NCI-H345 (cell line): ENCODE data around the gene PMP22.

ENCODE experiments used
- DNase-seq: peaks from one replicate; lab custom pipeline; 2025; lab: John Stamatoyannopoulos, UW

The PMP22 gene

DNA sequence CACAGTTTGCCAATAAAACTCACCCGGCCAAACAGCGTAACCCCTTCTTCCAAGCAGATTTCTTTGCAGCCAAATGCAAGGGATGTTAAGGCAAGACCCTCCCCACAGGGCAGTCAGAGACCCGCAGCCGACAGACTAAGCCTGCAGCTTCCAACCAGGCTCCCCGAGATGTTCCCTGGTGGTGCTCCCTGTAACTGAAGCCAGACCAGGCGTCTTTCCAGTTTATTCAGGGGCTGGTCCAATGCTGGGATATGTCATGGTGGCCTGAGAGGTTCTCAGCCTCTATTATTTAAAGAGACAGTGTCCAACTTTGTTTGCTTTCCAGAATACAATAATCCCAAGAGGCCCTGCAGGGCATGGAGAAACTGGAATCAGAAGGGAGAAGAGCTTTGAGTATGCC is at the start of gene PMP22:
Gene PMP22, minus strand, starts transcription at position 196 of the 400 bp plus-strand sequence. CDS start 4,599 bp downstream, outside the sequence.
- DNase-seq = no peak

DNA sequence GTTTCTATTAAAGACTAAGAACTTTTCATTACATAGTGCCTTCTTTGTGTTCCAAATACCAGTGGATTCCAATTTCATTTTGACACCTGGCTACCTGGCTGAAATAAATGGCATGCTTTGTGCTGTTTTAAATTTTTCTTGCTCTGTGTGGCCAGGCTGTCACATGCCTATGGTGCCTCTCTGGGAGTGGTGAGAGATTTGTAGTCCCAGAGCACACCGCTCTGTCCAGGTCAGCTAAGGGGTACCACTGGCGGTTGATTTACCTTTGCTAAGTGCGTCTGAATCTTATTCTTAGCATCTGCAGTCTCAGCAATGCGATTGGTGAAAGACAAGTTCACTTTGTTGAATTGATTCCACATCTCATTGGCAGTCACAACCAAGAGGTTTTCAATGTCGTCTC is 46.9 kb upstream of the PMP22 start:
- no peak for DNase-seq

DNA sequence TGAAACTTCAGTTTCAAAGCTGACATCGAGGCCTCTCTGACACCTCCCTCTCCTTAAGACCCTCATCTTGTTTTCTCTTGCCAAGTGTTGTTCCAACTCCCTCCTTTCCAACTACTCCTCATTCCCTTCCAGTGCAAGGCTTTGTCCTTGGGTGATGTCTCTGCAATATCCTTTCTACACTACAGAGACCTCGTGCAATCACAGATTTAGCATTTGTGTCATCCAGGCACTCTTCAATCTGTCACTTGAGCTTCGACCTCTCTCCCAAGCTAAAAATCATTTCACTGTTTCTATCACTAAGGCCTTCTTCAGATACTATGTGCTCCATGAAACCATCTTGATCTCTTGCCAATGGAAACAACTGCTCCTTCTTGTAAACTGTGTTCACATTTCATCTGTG is 44.7 kb upstream of the PMP22 start:
- no peak for DNase-seq

DNA sequence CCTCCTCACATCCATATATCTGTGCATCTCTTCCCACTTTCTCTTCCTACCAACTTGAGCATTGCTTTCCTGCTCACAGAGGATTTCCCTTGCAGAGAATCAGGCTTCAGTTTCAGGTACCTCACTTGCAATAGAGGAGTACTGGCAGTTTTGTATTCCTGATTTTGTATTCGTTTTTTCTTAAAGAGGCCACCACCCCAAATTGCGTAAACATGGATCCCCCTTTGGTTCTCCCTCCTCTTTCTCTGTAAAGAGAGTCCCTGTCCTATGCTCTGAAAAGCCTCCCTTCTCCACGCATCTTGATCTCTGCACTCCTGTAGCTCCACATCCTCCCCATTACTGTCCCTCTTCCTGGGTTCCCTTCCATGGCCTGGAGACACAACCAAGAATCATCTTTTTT is 44.1 kb upstream of the PMP22 start:
- no peak for DNase-seq

DNA sequence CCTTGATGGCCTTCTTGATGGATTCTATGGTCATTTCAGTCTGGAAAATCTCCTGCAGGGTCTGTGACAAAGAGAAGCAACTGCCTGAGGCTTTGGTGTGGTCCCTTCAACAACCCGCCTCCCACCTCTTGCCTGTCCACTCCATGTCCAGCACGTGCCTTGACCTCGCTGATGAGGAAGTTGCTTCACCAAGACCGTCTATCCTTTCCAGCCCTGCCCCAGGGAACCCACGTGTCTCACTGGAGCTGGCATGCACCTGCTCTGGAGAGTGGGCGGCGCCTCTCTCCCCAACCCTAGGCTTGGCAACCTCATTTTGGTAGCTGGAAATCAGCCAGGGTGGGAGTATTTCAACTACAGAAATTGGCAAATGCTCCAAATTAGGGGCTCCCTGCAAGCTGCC is 43.6 kb upstream of the PMP22 start:
- DNase-seq = no peak

DNA sequence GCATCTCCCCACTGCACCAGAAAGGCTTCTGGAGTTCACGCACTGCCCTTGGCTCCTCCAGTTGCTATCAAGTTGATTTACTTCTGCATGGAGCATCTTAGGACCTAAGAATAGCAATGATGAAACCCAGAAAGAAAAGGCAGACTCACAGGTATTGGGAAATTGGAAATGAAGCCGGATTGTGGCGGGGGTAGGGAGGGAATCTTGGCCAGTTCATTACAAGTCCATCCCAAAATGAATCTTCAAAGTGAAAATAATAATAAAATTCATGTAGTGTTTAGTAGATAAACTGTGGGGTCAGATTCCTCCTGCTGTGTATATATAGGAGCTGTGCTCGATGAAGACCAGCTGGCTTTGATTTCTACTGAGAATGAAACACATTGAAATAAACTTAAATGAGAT is 42.6 kb upstream of the PMP22 start:
- DNase-seq = no peak

DNA sequence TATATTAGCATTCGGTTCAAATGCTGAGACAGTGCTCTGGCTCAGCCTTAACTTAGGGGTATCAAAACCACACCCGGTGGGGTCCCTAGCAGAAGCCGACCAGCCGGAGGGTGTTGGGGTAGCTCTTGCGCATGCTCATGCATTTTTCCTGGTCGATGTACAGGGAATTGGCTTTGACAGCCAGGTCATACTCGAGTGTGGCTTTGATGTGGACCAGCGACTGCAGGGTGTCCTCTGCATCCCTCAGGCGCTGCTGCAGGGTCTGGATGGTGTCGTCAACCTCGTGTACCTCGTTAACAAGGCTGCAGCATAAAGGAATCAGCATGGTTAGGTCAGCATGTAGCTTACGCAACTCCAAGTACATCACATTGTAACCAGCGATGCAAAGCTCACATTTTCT is 38.7 kb upstream of the PMP22 start:
- no peak for DNase-seq

DNA sequence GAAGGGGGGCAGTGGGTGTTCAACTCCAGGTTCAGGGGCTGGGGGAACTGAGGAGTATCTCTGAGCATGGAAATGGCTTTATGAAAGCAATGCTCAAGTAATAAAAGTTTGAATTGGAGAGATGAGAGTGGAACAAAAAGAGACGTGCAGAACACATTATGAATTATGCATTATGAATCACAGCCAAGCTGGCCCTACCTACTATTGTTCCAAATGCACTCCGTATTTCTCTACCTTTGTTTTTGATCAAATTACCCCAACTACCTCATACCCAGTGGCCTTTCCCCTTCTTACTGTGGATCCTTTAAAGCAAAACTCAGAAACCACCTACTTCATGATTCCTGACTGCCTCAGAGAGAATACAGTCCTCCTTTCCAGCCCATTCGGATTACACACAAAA is 38.1 kb upstream of the PMP22 start:
- no peak for DNase-seq

DNA sequence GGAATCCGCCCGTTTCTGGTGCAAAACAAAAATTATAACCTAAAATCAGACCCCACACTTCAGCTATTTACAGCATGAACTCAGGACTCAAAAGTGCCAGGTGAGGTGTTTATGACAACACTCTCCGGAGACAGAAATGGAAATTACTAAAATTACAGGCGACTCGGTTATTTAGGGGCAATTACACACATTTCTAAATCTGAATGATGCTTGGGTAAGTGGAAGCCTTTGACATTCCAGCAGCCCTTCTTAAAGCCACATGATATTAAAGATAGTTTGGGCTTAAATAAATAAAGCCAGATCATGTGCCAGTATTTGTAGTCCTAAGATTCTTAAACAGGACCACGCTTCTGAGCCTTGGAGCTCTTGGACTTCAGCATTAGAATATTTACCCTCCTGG is 36.7 kb upstream of the PMP22 start:
- DNase-seq = no peak

DNA sequence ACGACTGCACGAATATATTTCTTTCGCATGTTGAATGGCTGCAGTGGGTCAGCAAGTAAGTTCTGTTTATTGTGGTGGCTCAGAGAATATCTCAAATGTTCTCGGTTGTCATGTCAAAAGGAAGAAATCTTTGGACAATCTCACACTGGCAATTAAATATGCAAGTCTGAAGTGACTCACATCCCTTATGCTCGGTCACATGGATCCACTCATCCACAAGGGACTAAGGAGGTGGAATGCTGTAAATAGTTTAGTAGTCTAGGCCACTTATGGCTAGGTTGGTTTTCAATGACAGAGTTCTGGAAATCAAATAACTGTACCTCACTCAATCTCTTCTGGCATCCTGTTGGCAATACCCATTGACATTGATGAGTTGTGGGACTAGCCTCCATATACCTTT is 33.0 kb upstream of the PMP22 start:
- no peak for DNase-seq

DNA sequence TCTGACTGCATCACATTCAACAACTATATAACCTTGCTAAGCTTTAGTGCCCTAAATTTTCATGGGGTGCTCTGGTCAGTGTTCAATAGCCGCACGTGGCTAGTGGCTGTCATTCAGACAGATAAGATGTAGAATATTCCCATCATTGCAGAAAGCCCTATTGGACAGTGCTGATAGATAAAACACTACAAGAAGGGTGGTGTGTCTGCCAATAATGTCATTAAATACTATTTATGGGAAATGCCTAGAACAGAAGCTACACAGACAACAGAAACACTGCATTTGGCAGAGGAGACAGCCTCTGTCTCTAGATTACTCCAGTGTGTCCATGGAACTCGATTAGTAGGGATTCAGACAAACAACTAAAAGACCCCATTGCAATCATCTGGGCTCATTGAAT is 28.4 kb upstream of the PMP22 start:
- no peak for DNase-seq

DNA sequence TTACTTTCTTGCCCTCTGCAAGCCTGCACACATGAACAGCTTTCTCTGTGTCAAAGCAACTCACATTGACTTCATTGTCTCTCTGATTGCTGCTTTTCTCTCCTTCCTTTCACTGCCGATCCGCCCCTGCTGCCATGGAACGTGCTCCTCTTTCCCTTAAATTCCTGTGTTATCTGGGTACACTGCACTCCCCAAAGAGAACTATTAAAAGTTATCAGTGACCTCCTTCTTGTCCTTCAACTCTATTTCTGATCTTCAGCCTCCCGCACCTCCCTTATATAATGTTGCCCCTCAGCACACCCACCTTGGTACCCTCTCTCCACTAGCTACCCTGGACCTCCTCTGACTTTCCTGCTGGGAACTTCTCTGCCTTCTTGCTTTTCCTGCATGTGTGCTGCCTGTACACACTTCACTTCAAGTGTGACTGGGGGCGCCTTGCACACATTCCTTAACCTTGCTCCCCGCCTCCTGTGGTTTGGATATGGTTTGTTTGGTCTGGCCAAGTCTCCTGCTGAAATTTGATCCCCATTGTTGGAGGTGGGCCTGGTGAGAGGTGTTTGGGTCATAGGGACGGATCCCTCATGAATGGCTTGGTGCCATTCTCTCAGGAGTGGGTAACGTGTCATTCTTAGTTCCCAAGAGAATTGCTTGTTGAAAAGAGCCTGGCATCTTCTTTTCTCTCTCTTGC is 26.7 kb upstream of the PMP22 start:
- no peak for DNase-seq

DNA sequence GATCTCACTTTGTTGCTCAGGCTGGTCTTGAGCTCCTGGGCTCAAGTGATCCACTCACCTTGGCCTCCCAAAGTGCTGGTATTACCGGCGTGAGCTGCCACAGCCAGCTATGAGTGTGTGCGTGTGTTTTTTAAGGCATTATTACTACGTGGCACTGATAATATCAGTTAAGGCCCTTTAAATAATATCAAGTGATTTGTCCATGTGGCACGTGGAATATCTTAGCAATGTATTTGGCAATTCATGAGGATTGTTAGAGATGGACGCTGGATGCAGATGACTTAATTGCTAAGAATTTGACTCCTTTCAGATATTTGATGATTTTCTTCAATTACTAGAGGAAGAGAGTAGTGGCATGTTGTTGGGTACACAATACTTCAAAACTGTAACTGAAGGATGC is 25.5 kb upstream of the PMP22 start:
- DNase-seq = no peak

DNA sequence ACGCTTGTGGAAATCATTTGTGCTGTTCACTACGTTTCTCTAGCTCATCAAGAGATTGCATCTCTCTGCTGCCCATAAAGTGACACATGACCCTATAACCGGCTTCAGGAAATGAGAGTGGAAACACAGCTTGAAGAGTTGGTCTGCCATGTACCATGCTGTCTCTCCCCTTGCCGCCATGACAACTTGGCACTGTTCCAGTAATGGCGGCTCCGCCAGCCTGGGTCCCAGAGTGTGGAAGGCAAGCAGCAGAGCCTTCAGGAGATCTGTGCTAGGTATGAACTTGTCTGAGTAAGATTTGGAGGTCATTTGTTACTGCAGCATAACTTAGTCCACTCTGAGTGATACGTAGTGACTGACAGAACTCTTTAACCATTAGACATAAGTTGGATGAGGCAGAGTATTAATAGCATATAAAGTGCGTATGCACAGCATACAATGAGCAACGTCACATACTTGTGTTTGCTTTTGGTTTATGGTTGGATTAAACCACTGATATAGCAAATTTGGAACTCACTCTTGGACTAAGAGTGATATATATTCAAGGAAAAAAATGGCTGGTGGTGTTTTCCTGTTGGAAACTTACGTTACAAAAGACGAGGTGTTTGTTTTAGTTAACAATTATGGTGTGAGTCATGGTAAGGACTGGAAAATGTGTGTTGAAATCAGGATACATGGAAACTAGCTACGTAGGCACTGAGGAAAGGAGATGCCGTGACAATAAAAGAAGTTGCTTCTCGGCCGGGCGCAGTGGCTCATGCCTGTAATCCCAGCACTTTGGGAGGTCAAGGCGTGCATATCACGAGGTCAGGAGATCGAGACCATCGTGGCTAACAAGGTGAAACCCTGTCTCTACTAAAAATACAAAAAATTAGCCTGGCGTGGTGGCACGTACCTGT is 24.4 kb upstream of the PMP22 start:
- no peak for DNase-seq

DNA sequence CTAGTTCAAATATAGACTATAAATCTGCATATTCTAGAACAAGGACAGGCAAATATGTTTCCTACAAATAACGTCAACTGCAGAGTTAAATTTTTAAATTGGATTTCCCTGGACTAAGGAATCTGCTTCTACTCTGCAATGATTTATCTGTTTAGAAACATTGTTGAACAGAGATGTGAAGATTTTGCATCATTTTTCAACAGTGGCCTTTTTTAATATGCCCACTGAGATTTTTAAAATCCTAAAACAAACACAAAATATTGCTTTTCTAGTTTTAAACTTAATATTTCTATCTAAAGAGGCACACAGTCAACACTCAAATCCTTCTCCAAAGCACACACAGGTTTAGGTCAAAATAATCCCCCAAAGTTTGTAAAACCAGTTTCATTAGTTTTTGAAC is 23.7 kb upstream of the PMP22 start:
- DNase-seq = no peak

DNA sequence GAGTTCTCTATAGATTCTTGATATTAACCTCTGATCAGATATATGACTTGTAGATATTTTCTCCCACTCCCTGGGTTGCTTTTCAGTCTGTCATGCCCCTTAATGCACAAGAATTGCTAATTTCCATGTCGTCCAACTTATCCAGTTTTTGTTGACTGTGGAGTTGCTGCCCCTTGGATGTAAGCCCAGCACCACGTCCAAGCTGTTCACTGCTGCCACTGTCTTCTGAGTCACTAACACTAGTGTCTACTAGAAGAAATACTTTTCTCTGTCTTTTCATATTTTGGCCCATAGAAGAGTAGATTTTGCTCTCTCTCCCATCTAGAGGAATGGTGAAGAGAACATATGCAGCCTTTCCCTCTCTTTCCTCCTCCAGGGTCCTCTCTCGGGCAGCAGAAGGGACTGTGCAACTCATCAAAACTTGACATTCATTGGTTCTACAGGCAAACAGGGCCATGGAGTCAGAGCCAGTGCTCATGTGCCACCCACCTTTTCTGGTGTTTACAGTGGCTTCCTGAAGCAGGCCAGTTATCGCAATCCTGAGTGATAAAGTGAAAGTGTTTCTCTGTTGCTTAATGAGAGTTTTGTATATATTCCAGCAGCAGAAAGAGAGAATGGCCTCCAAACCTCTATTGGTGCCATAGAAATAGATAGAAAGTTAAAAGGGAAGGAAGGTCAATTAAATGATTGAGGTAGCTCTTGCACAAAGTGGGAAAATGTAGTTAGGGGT is 22.6 kb upstream of the PMP22 start:
- no peak for DNase-seq

DNA sequence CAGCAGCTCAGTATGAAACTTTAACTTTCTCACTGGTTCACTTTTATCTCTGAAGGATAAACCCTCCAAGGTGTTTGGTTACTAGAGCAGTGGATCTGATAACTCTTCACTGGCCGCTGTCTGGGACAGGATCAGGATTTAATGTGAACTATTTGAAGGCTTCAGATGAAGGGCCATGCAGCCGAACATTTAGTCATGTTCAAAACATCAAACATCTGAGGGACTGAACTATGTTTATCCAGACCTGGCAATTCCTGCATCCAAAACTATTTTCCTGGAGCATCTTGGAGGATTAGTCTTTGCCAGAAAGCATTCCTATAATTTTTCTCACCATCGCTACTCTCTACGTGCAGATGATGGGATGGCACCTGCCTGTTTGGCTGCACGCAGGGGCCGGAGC is 20.3 kb upstream of the PMP22 start:
- no peak for DNase-seq

DNA sequence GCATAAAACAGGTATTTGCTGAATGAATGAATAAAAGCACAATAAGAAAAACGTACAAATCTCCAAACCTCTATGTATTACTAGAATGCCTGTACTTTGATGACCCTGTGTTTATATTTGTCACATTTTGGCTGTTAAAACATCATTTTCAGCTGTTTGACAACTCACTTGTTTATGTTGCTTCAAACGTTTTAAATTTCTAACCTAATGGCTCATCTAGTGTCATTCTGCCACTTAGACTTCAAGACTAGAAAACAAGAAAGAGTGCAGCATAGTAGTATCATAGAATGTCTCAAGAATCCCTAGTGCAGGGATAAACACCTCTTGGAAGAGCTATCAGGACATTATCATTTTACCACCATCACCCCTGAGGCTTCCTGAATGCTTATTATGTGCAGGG is 19.4 kb upstream of the PMP22 start:
- DNase-seq = no peak

DNA sequence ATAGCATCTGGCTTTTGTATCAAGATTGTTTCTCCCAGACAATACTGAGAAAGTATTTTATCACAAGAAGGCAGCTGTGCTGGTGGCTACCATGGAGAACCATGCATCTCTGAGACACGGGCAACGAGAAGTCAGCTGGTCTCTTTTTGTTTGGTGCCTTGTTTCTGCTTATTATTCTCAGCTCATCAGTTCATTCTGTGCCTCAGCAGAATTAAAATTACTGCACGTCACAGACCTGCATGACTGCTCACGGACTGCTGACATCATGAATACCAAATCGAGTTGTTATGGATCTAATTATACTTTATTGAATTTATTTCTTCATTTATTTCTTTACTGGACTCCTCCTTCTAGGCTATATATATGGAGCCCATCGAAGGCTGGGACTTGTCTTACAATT is 19.0 kb upstream of the PMP22 start:
- no peak for DNase-seq

DNA sequence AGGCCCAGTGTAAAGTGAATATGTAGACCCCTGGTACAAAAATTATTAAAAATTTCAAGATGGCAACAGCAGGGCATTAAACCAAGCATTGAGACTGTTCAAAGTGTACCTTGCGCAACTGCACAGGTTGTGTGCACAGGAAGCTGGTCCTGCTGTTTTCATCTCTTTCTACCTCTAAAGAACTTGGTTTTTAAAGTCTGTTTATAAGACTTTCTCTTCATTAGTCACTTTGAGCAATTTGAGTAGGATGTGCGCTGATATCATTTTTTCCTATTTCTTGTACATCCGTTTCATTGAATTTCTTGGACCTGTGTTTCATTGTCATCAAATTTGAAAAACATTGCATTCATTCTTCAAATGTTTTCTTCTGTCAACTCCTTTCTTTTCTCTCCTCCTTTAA is 16.8 kb upstream of the PMP22 start:
- no peak for DNase-seq

DNA sequence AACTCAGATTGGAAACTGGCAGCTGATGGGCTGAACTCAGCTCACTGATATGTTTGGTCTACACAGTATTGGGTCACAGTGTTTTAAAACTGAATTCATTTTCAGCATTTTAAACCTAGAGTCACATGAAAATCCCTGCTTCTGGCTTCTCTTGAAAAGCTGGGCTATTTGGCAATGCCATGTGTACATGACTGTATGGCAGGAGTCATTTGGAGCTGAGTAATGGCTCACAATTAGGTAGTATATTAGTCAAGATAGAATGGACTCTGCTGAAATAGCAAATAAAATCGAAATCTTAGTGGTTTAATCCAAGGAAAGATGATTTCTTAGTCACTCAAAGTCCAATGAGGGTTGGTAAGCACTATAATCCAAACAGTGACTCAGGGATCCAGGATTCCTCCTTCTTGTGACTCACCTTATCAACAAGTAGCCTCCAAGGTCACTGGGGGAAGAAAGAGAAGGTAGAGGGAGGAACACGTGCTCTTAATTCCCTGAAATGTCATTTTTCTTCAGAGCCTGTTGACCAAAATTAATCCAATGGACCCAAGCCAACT is 13.9 kb upstream of the PMP22 start:
- DNase-seq = no peak

DNA sequence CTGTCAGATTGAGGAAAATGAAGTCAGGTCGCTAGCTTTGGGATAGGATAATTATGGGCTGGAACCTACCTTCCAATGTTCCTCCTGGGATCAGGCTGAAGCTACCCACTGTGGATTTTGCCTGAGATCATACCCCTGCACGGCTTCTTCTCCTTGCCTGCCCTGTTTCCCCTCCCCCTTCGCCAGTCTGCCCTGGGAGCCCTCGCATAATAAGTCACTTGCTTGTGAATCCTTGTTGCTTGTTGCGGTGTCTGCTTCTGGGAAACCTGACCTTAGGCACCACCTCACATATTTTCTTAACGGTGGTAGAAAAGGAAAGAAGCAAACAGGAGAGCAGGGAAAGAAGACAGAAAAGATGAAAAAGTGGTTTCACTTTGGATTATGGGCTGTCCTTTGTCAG is 13.3 kb upstream of the PMP22 start:
- no peak for DNase-seq

DNA sequence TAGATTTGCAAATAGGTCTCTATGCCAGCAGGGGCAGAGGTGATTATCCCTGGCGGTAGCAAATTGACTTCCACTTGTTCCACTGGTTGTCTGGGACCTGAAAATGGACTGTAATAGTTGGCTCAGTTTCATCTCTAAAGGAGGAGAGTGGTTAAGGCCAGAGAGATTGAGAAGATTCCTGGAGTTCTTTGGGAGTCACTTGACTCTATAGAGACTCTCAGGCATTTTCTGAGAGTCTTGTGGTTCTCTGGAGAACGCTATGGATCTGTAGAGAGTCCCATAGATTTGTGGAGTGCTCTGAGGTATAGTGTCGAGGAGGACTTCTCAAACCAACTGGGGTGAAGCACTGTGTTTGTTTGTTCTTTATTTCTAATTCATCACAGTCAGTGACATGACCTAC is 8.9 kb upstream of the PMP22 start:
- no peak for DNase-seq
